Left lobe of liver (tissue), 2 donors: ENCODE results near the gene TMEM95. TPM values are rescaled to one million over a fixed set of nuclear protein-coding genes. Genes with fewer than 3 reads are reported as not detected.

ENCODE experiments used
- ATAC-seq: fragments of 200-7000 bp; cut with Tn5 transposase; one replicate; pipeline ENCODE4 v1.9.1; 2020; ENCODE audit warnings: mild to moderate bottlenecking, moderate library complexity
- DNase-seq: peaks from one replicate; pipeline ENCODE4 v3.0.0-alpha.2; 2020; ENCODE audit warnings: low spot score
- total RNA-seq: library from RNA; stranded (reverse); gene quantifications from one replicate; pipeline ENCODE4 v1.2.1, GENCODE V29; 2021
- donor health status: DM: no; HTN: no; CAD: no; lungs with moderate emphysema.
- donor health status: DM: no; HTN: yes; CAD: no.

The TMEM95 gene
- total RNA-seq, 1 donor from 2014 or later, result not detected

DNA sequence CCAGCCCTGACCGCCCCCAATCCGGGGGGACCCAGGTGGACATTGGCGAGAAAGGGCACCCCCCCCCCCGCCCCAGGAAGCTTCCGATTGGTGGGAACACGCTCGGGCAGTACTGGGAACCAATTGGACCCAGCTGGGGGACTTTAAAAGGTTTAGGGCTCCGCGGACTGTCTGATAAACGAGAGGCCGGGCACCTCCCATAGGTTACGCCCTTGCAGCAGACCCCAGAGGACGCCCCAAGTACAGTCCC, 48.7 kb downstream of the TMEM95 start:
- ATAC-seq, result peak; percentile 60
- no peak for DNase-seq

DNA sequence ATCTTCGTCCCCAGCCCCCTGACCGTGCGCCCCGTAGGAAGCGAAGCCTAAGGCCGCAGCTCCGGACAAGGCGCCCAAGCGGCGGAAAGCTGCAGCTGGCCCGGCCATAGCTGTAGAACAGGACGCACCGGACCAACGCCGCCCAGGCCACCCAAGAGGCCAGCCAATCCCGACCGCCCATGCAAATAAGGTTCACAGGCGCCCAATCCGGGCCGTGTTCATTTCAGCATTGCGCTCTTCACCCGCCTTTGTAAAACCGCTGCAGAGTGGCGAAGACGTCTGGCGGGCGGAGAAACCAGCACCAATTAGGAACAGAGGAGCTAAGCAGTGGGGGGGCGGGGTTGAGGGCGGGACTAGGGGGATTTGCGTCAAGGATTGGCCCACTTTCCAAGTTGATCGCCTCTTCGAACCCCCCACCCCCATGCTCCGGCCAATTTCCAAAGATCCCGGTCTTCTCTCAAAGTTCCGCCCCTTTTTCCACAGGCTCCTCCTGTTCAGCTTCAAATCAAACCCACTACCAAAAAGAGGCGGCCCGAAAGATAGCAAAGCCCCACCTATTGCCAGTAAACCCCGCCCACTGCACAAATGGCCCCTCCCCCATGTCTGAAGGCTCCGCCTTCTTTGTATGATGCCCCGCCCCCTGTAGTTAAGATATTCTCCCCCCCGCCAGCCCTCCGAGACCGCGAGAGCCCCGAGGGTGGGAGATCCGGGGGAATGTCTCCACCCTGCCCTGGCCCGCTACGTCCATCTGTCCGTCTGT, 49.2 kb downstream of the TMEM95 start, which contains the start of gene TMEM256:
Gene TMEM256 (minus strand): TSS at position 121 of the 760 bp plus-strand sequence. CDS start 13 bp downstream, at position 108.
- ATAC-seq, result peak; percentile 85
- DNase-seq, result peak; percentile 99

DNA sequence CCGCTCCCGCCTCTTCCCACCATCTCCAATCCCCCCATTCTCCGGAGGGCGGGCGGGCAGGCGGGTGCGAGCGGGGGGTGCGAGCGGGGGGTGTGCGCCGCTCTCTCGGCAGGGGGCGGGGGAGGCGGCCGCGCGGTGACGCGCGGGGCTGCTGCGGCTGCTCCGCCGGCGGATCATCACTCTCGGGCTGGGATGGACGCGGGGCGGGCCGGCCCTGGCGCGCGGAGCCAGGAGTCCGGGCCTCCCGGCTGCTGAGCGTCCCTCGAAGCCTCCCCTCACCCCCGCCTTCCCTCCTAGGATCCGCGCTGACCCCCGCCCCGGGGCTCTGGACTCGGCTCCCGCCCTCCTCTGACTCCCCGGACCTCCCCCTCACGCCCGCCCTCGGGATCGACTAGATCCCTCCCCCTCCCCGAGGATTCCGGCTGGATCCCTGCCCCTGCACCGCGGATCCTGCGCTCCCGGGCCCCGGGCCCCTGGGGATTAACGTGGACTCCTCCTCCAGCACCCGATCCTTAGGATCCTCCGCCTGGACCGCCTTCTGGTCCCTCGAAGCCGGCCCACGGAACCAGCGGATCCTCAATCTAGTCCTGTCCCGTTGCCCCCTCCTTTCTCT, 49.9 kb downstream of the TMEM95 start:
- ATAC-seq (peak; percentile 20), DNase-seq (peak; percentile 68)

DNA sequence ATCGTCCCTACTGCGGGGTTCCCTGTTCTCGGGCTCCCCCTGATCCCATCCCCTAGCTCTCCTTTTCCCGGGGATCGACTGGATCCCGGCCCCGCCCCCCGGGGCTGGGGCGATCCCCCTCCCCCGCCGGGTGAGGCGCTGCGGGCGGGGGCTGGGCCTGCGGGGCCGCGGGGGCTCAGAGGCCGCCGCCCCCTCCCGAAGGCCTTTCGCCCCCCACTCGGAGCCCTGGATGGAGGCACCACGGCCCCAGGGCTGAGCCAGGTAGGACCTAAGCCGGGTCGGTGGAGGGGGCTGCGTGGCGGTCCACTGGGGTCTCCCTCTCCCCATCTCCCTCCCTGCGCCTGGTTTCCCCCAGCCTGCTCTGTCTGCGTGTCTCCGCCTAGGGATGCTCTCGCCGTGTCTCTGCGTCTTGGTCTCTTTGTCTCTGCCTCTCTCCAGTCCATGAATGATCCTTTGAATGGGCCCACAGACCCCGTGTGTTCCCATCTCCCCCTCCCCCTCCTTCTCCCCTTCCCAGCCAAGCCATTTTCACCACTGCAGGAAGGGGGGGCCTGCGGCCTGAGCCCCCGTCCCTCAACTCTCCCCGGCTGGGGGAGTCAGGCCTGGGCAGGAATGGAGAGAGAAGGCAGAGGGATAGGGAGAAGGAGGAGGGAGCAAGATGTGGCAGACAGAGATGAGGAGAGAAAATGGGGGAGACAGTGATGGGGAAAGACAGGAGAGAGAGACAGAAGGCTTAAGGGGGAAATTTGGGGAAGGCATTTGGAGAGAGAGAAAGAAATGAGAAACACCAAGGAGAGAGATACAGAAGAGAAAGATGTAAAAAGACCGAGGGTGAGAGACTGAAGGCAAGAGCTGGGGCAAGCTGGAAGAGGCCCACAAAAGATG, 50.6 kb downstream of the TMEM95 start:
- ATAC-seq (no peak), DNase-seq (no peak)

DNA sequence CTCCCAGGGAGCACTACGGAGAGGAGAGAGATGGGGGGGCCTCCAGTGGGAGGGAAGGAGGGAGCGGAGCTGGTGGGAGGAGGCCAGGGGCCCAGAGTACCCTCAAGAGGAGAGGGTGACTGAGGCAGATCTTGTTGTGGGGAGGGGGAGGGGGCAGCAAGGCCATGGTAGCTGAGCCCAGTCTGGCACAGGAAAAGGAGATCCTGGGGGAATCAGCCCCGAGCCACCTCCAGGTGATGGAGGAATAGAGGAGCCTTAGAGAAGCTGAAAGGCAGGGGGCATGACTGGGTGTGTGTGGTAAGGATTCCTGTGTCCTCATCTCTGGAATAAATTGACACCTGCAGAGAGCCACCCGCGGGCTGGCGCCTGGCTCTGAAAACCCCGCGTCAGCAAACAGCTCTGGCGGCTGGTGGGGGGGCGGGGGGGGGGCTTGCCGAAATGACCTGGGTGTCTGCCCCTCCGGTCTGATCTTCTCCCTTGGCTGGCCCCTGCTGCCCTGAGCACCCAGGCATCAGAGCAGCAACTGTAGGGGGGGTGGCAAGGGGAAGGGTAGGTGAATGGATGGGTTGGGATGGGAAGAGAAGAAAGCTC, 51.4 kb downstream of the TMEM95 start:
- no peak for DNase-seq
- ATAC-seq, result no peak

Other genes with a start within 250 kb of the TMEM95 start
- 442 TPM for gene ASGR2, start 240.3 kb upstream of the TMEM95 start, total RNA-seq
- gene ASGR1, start 175.8 kb upstream of the TMEM95 start, total RNA-seq, result 526 TPM
- gene DLG4, start 135.3 kb upstream of the TMEM95 start, total RNA-seq, result 5.5 TPM
- gene ACADVL, start 135.2 kb upstream of the TMEM95 start, total RNA-seq, result 1,044 TPM
- 10.0 TPM for gene DVL2, start 120.6 kb upstream of the TMEM95 start, total RNA-seq
- gene PHF23, start 115.7 kb upstream of the TMEM95 start, total RNA-seq, result 16.5 TPM
- 235 TPM for gene GABARAP, start 112.7 kb upstream of the TMEM95 start, total RNA-seq
- 35.1 TPM for gene CTDNEP1, start 103.4 kb upstream of the TMEM95 start, total RNA-seq
- gene ELP5, start 102.9 kb upstream of the TMEM95 start, total RNA-seq, result 27.5 TPM
- gene CLDN7, start 92.7 kb upstream of the TMEM95 start, total RNA-seq, result 20.5 TPM
- gene SLC2A4, start 73.4 kb upstream of the TMEM95 start, total RNA-seq, result 0.48 TPM
- 0.81 TPM for gene YBX2, start 60.5 kb upstream of the TMEM95 start, total RNA-seq
- gene EIF5A, start 47.5 kb upstream of the TMEM95 start, total RNA-seq, result 242 TPM
- 21.2 TPM for gene GPS2, start 39.8 kb upstream of the TMEM95 start, total RNA-seq
- gene NEURL4, start 25.8 kb upstream of the TMEM95 start, total RNA-seq, result 17.0 TPM
- gene ACAP1, start 18.6 kb upstream of the TMEM95 start, total RNA-seq, result 3.4 TPM
- gene KCTD11, start 3.0 kb upstream of the TMEM95 start, total RNA-seq, result 2.6 TPM
- gene TNK1, start 25.9 kb downstream of the TMEM95 start, total RNA-seq, result 5.2 TPM
- 7.0 TPM for gene PLSCR3, start 39.4 kb downstream of the TMEM95 start, total RNA-seq
- 80.1 TPM for gene TMEM256, start 48.9 kb downstream of the TMEM95 start, total RNA-seq
- gene NLGN2, start 52.7 kb downstream of the TMEM95 start, total RNA-seq, result 3.9 TPM
- not detected for gene SPEM1, start 65.2 kb downstream of the TMEM95 start, total RNA-seq
- not detected for gene SPEM2, start 70.5 kb downstream of the TMEM95 start, total RNA-seq
- gene SPEM3, start 73.7 kb downstream of the TMEM95 start, total RNA-seq, result not detected
- gene TMEM102, start 80.3 kb downstream of the TMEM95 start, total RNA-seq, result 4.0 TPM
- 0.86 TPM for gene FGF11, start 84.4 kb downstream of the TMEM95 start, total RNA-seq
- gene CHRNB1, start 89.9 kb downstream of the TMEM95 start, total RNA-seq, result 10.9 TPM
- 7.9 TPM for gene ZBTB4, start 124.5 kb downstream of the TMEM95 start, total RNA-seq
- not detected for gene SLC35G6, start 126.3 kb downstream of the TMEM95 start, total RNA-seq
- gene POLR2A, start 129.2 kb downstream of the TMEM95 start, total RNA-seq, result 55.9 TPM
- gene TNFSF12, start 193.9 kb downstream of the TMEM95 start, total RNA-seq, result 9.3 TPM
- gene TNFSF13, start 203.6 kb downstream of the TMEM95 start, total RNA-seq, result 5.9 TPM
- 14.1 TPM for gene SENP3, start 206.8 kb downstream of the TMEM95 start, total RNA-seq
- gene CD68, start 224.5 kb downstream of the TMEM95 start, total RNA-seq, result 44.2 TPM
- gene MPDU1, start 228.7 kb downstream of the TMEM95 start, total RNA-seq, result 49.4 TPM
- gene SOX15, start 234.9 kb downstream of the TMEM95 start, total RNA-seq, result 0.20 TPM